Activated B cell treated with CpG ODN at 0.5 μM for 24 hours (primary cell): ENCODE data around the gene RGMA. TPM values are rescaled to one million over a fixed set of nuclear protein-coding genes. Genes with fewer than 3 reads are reported as not detected.

Experiments
- ATAC-seq: fragments of 200-7000 bp; cut with Tn5 transposase; one replicate; pipeline ENCODE4 v1.10.0; 2021; ENCODE audit warnings: low read depth, mild to moderate bottlenecking, moderate library complexity
- CTCF ChIA-PET: fragments of 350-600 bp; sonication (Branson Sonifier 250); formaldehyde crosslinking; loops from one replicate; lab custom pipeline; 2021; ENCODE audit warnings: antibody characterized with exemption; lab: Charles Lee
- POLR2A ChIA-PET: fragments of 350-600 bp; sonication (Branson Sonifier 250); formaldehyde crosslinking; loops from one replicate; lab custom pipeline; 2021; ENCODE audit warnings: antibody characterized with exemption; lab: Charles Lee
- DNase-seq: peaks from one replicate; pipeline ENCODE4 v3.0.0; 2022
- H3K27ac Mint-ChIP-seq: one replicate; pipeline ENCODE4 v1.8.0; 2020; ENCODE audit warnings: mixed read lengths
- H3K27me3 Mint-ChIP-seq: one replicate; pipeline ENCODE4 v1.8.0; 2021; ENCODE audit warnings: mixed read lengths
- H3K36me3 Mint-ChIP-seq: one replicate; pipeline ENCODE4 v1.8.0; 2021; ENCODE audit warnings: low read depth, mixed read lengths
- H3K4me1 Mint-ChIP-seq: one replicate; pipeline ENCODE4 v1.8.0; 2021; ENCODE audit warnings: mixed read lengths
- H3K4me3 Mint-ChIP-seq: one replicate; pipeline ENCODE4 v1.8.0; 2020; ENCODE audit warnings: mild to moderate bottlenecking, mixed read lengths
- H3K9me3 Mint-ChIP-seq: one replicate; pipeline ENCODE4 v1.8.0; 2020; ENCODE audit warnings: mixed read lengths
- intact Hi-C: fragments of 100-400 bp; cut with micrococcal nuclease; formaldehyde crosslinking; loops from one replicate; pipeline ENCODE4 v1.15.1; 2024
- total RNA-seq: library from RNA; stranded (reverse); gene quantifications from 2 replicates; pipeline ENCODE4 v1.2.3, GENCODE V29; 2022
- TF ChIP-seq, protein P1 (sequence below): fragments of 200-600 bp; IDR thresholded peaks from one replicate; pipeline ENCODE4 v1.8.0; 2022; ENCODE audit warnings: antibody characterized with exemption, mild to moderate bottlenecking

The RGMA gene
- total RNA-seq, 1 donor from 2014 or later, result not detected

DNA sequence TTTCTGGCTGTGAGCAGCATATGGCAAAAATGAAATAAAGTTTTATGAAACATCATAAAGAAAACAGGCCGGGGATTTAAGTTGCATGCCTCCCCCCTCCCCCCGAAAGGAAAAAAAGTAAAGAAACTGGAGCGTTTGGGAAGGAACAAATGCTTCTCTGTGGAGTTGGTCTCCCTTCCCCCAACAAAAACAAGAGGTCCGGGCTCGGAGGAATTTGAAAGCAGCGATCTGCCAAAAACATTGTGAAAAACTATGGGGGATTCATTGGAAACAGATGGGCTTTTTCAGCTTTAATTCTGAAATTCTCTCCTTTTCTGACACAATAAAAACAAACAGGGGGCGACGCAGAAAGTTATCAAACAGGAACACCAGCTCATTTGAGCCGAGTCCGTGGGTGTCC lies 17.0 kb downstream of the RGMA start:
- no peak overlapping the region for H3K4me3 Mint-ChIP-seq
- no peak overlapping the region for H3K27ac Mint-ChIP-seq
- H3K9me3 Mint-ChIP-seq, result no peaks in the 10 kb centered on the region
- intact Hi-C loops, result no loop called here
- no peaks in the 10 kb centered on the region for H3K36me3 Mint-ChIP-seq
- CTCF ChIA-PET, result no interaction called here
- peaks cover 59% of the 10 kb centered on the region for H3K27me3 Mint-ChIP-seq
- ATAC-seq (no peak), DNase-seq (no peak)
- peaks cover 12% of the 10 kb centered on the region for H3K4me1 Mint-ChIP-seq
- TF ChIP-seq, protein P1, sequence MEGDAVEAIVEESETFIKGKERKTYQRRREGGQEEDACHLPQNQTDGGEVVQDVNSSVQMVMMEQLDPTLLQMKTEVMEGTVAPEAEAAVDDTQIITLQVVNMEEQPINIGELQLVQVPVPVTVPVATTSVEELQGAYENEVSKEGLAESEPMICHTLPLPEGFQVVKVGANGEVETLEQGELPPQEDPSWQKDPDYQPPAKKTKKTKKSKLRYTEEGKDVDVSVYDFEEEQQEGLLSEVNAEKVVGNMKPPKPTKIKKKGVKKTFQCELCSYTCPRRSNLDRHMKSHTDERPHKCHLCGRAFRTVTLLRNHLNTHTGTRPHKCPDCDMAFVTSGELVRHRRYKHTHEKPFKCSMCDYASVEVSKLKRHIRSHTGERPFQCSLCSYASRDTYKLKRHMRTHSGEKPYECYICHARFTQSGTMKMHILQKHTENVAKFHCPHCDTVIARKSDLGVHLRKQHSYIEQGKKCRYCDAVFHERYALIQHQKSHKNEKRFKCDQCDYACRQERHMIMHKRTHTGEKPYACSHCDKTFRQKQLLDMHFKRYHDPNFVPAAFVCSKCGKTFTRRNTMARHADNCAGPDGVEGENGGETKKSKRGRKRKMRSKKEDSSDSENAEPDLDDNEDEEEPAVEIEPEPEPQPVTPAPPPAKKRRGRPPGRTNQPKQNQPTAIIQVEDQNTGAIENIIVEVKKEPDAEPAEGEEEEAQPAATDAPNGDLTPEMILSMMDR, result no peak
- POLR2A ChIA-PET, result no interaction called here

- Mint-ChIP-seq H3K4me1 (peaks cover 12% of the 10 kb centered on the region), H3K9me3 (no peaks in the 10 kb centered on the region), H3K4me3 (no peak overlapping the region), H3K27me3 (peaks cover 54% of the 10 kb centered on the region), H3K36me3 (no peaks in the 10 kb centered on the region), H3K27ac (no peak overlapping the region)
- intact Hi-C loops, result no loop called here
- TF ChIP-seq, protein P1, result no peak
- CTCF ChIA-PET, result no interaction called here
- no peak for DNase-seq
- no peak for ATAC-seq
- POLR2A ChIA-PET, result no interaction called here
Observed at GRCh38 chr15:93071469-93071936, 17.5 kb downstream of the RGMA start.

GRCh38 chr15:93070551-93071296 lies 18.3 kb downstream of the RGMA start:
- intact Hi-C loops, result no loop called here
- ATAC-seq, result no peak
- peaks cover 48% of the 10 kb centered on the region for H3K27me3 Mint-ChIP-seq
- TF ChIP-seq, protein P1, result no peak
- peaks cover 12% of the 10 kb centered on the region for H3K4me1 Mint-ChIP-seq
- H3K4me3 Mint-ChIP-seq, result no peak overlapping the region
- no peaks in the 10 kb centered on the region for H3K36me3 Mint-ChIP-seq
- ChIA-PET CTCF (no interaction called here), POLR2A (no interaction called here)
- no peak for DNase-seq
- H3K27ac Mint-ChIP-seq, result no peak overlapping the region
- H3K9me3 Mint-ChIP-seq, result no peaks in the 10 kb centered on the region

DNA sequence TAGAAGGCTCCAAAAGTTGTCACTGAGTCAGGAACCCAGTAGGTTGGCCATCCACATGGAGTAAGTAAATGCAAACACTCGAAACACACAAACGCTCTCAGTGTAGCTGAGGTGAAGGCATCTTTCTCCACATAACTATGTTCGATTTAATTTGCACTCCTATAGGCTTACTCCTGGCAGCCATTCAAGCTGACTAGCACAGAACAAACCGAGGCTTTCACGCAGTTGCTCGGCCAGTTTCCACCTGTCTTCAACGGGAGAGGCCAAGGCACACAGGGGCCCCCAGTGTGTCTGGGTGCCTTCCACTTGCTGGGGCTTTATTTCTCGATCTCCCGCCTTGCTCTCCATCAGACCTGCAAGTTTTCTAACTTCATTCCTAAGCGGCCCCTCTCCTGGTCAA lies 18.9 kb downstream of the RGMA start:
- Mint-ChIP-seq H3K4me3 (no peak overlapping the region), H3K27me3 (peaks cover 45% of the 10 kb centered on the region), H3K9me3 (no peaks in the 10 kb centered on the region), H3K27ac (no peak overlapping the region), H3K36me3 (no peaks in the 10 kb centered on the region), H3K4me1 (peaks cover 12% of the 10 kb centered on the region)
- DNase-seq, result no peak
- ATAC-seq, result no peak
- TF ChIP-seq, protein P1, result no peak
- CTCF ChIA-PET, result no interaction called here
- intact Hi-C loops, result no loop called here
- POLR2A ChIA-PET, result no interaction called here

GRCh38 chr15:93068581-93069199 lies 20.3 kb downstream of the RGMA start:
- POLR2A ChIA-PET, result no interaction called here
- Mint-ChIP-seq H3K27me3 (peaks cover 36% of the 10 kb centered on the region), H3K4me1 (peaks cover 9% of the 10 kb centered on the region), H3K9me3 (no peaks in the 10 kb centered on the region), H3K4me3 (no peak overlapping the region), H3K27ac (no peak overlapping the region), H3K36me3 (no peaks in the 10 kb centered on the region)
- DNase-seq, result no peak
- CTCF ChIA-PET, result no interaction called here
- intact Hi-C loops, result no loop called here
- TF ChIP-seq, protein P1, result no peak
- ATAC-seq, result no peak
